HEK293 (cell line): ENCODE results near the gene RECK.
A peak's percentile ranks its signal among the peaks of the same experiment; 100 is the strongest.

Experiments
- OSR2 ChIP-seq: fragments of 450-650 bp; formaldehyde crosslinking; IDR thresholded peaks from 2 replicates; pipeline ENCODE4 v1.5.1; 2016; ENCODE audit warnings: missing biosample characterization, missing genetic modification characterization
- SP2 ChIP-seq: fragments of 450-650 bp; formaldehyde crosslinking; IDR thresholded peaks from 2 replicates; pipeline ENCODE4 v1.5.1; 2016; ENCODE audit warnings: missing biosample characterization, missing genetic modification characterization
- WT1 ChIP-seq: fragments of 450-650 bp; formaldehyde crosslinking; IDR thresholded peaks from 2 replicates; pipeline ENCODE4 v1.5.1; 2016; ENCODE audit warnings: missing biosample characterization, missing genetic modification characterization
- ZBTB20 ChIP-seq: fragments of 450-650 bp; formaldehyde crosslinking; IDR thresholded peaks from 2 replicates; pipeline ENCODE4 v1.5.1; 2016; ENCODE audit warnings: missing biosample characterization, missing genetic modification characterization
- ZBTB21 ChIP-seq: fragments of 450-650 bp; formaldehyde crosslinking; IDR thresholded peaks from 2 replicates; pipeline ENCODE4 v1.5.1; 2017; ENCODE audit warnings: missing biosample characterization, missing genetic modification characterization
- ZBTB8A ChIP-seq: fragments of 450-650 bp; formaldehyde crosslinking; IDR thresholded peaks from 2 replicates; pipeline ENCODE4 v1.5.1; 2016; ENCODE audit warnings: missing biosample characterization, missing genetic modification characterization
- ZFP3 ChIP-seq: fragments of 450-650 bp; formaldehyde crosslinking; IDR thresholded peaks from 2 replicates; pipeline ENCODE4 v1.5.1; 2016; ENCODE audit warnings: low read depth, missing biosample characterization, missing genetic modification characterization
- ZNF112 ChIP-seq: fragments of 450-650 bp; formaldehyde crosslinking; IDR thresholded peaks from 2 replicates; pipeline ENCODE4 v1.5.0; 2017; ENCODE audit warnings: missing biosample characterization, missing genetic modification characterization
- ZNF184 ChIP-seq: fragments of 450-650 bp; IDR thresholded peaks from 2 replicates; pipeline ENCODE4 v1.5.1; 2018; ENCODE audit warnings: missing biosample characterization, mild to moderate bottlenecking, missing genetic modification characterization
- ZNF266 ChIP-seq: fragments of 450-650 bp; formaldehyde crosslinking; IDR thresholded peaks from 2 replicates; pipeline ENCODE4 v1.5.1; 2016; ENCODE audit warnings: missing biosample characterization, missing genetic modification characterization, low read depth
- ZNF280C ChIP-seq: fragments of 450-650 bp; formaldehyde crosslinking; IDR thresholded peaks from 2 replicates; pipeline ENCODE4 v1.5.1; 2016; ENCODE audit warnings: missing biosample characterization, missing genetic modification characterization
- ZNF324 ChIP-seq: fragments of 450-650 bp; formaldehyde crosslinking; IDR thresholded peaks from 2 replicates; pipeline ENCODE4 v1.5.1; 2016; ENCODE audit warnings: missing biosample characterization, missing genetic modification characterization
- ZNF341 ChIP-seq: fragments of 450-650 bp; formaldehyde crosslinking; IDR thresholded peaks from 2 replicates; pipeline ENCODE4; 2016; ENCODE audit warnings: low read depth, missing biosample characterization, missing genetic modification characterization
- ZNF362 ChIP-seq: fragments of 450-650 bp; formaldehyde crosslinking; IDR thresholded peaks from 2 replicates; pipeline ENCODE4 v1.5.1; 2016; ENCODE audit warnings: missing biosample characterization, missing genetic modification characterization
- ZNF473 ChIP-seq: fragments of 450-650 bp; formaldehyde crosslinking; IDR thresholded peaks from 2 replicates; pipeline ENCODE4 v1.5.1; 2017; ENCODE audit warnings: missing biosample characterization, missing genetic modification characterization
- ZNF518A ChIP-seq: fragments of 450-650 bp; formaldehyde crosslinking; conservative IDR thresholded peaks from 2 replicates; pipeline ENCODE4 v1.5.1; 2016; ENCODE audit warnings: low read depth, missing biosample characterization, missing genetic modification characterization
- ZNF529 ChIP-seq: fragments of 450-650 bp; formaldehyde crosslinking; IDR thresholded peaks from 2 replicates; pipeline ENCODE4 v1.5.1; 2017; ENCODE audit warnings: missing genetic modification characterization, missing biosample characterization; ENCODE audit not compliant: insufficient replicate concordance
- ZNF549 ChIP-seq: fragments of 450-650 bp; IDR thresholded peaks from 2 replicates; pipeline ENCODE4 v1.5.1; 2018; ENCODE audit warnings: missing biosample characterization, missing genetic modification characterization, mild to moderate bottlenecking, inconsistent platforms, moderate library complexity
- ZNF585B ChIP-seq: fragments of 450-650 bp; formaldehyde crosslinking; IDR thresholded peaks from 2 replicates; pipeline ENCODE4 v1.5.1; 2016; ENCODE audit warnings: missing biosample characterization, missing genetic modification characterization
- ZNF660 ChIP-seq: fragments of 450-650 bp; IDR thresholded peaks from 2 replicates; pipeline ENCODE4 v1.5.1; 2018; ENCODE audit warnings: missing biosample characterization, mild to moderate bottlenecking, missing genetic modification characterization
- ZNF76 ChIP-seq: fragments of 450-650 bp; formaldehyde crosslinking; IDR thresholded peaks from 2 replicates; pipeline ENCODE4; 2016; ENCODE audit warnings: low read depth, missing biosample characterization, missing genetic modification characterization, borderline replicate concordance
- ZNF843 ChIP-seq: fragments of 450-650 bp; formaldehyde crosslinking; IDR thresholded peaks from 2 replicates; pipeline ENCODE4 v1.5.1; 2016; ENCODE audit warnings: missing biosample characterization, missing genetic modification characterization
- ZSCAN18 ChIP-seq: fragments of 450-650 bp; formaldehyde crosslinking; IDR thresholded peaks from 2 replicates; pipeline ENCODE4 v1.5.1; 2016; ENCODE audit warnings: missing biosample characterization, missing genetic modification characterization
- TF ChIP-seq, protein P1 (sequence below): fragments of 450-650 bp; formaldehyde crosslinking; IDR thresholded peaks from 2 replicates; pipeline ENCODE4 v1.5.1; 2016; ENCODE audit warnings: missing biosample characterization, missing genetic modification characterization
- TF ChIP-seq, protein P2 (sequence below): fragments of 450-650 bp; formaldehyde crosslinking; IDR thresholded peaks from 2 replicates; pipeline ENCODE4 v1.5.1; 2016; ENCODE audit warnings: missing biosample characterization, missing genetic modification characterization

RECK gene

DNA sequence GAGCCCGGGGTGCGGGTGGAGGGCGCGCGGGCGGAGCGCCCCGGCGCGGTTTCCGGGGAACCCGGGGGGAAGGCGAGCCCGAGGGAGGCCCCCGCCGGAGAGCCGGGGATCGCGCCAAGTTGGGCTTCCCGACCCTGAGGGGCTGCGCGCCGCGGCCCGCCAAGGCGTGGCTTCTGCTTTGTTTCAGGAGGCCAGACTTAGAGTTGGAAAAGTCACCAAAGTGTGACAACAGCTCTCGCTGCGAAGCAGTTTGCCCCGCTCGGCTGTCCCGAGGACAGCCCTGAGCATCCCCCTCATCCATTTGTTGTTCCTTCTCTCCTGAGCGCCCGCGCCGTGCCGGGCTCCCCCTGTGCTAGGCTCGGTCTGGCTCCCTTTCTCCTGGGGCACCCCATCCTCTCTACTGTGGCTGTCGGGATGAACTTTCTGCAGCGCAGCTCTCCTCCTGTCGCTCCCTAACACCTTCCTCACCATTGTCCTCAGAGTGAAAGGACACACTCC, 100.2 kb downstream of the RECK start (continued):
- TF ChIP-seq, protein P1, sequence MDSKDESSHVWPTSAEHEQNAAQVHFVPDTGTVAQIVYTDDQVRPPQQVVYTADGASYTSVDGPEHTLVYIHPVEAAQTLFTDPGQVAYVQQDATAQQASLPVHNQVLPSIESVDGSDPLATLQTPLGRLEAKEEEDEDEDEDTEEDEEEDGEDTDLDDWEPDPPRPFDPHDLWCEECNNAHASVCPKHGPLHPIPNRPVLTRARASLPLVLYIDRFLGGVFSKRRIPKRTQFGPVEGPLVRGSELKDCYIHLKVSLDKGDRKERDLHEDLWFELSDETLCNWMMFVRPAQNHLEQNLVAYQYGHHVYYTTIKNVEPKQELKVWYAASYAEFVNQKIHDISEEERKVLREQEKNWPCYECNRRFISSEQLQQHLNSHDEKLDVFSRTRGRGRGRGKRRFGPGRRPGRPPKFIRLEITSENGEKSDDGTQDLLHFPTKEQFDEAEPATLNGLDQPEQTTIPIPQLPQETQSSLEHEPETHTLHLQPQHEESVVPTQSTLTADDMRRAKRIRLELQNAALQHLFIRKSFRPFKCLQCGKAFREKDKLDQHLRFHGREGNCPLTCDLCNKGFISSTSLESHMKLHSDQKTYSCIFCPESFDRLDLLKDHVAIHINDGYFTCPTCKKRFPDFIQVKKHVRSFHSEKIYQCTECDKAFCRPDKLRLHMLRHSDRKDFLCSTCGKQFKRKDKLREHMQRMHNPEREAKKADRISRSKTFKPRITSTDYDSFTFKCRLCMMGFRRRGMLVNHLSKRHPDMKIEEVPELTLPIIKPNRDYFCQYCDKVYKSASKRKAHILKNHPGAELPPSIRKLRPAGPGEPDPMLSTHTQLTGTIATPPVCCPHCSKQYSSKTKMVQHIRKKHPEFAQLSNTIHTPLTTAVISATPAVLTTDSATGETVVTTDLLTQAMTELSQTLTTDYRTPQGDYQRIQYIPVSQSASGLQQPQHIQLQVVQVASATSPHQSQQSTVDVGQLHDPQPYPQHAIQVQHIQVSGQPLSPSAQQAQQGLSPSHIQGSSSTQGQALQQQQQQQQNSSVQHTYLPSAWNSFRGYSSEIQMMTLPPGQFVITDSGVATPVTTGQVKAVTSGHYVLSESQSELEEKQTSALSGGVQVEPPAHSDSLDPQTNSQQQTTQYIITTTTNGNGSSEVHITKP (tag by site-specific recombination), result peak; percentile 7; the same call in 1 of the 2 replicates
- TF ChIP-seq ZNF341 (tag by site-specific recombination), result peak; percentile 57
- no peak for TF ChIP-seq ZNF549 (tag by site-specific recombination)
- no peak for TF ChIP-seq OSR2 (tag by site-specific recombination)
- TF ChIP-seq ZNF843, result no peak
- TF ChIP-seq, protein P2, sequence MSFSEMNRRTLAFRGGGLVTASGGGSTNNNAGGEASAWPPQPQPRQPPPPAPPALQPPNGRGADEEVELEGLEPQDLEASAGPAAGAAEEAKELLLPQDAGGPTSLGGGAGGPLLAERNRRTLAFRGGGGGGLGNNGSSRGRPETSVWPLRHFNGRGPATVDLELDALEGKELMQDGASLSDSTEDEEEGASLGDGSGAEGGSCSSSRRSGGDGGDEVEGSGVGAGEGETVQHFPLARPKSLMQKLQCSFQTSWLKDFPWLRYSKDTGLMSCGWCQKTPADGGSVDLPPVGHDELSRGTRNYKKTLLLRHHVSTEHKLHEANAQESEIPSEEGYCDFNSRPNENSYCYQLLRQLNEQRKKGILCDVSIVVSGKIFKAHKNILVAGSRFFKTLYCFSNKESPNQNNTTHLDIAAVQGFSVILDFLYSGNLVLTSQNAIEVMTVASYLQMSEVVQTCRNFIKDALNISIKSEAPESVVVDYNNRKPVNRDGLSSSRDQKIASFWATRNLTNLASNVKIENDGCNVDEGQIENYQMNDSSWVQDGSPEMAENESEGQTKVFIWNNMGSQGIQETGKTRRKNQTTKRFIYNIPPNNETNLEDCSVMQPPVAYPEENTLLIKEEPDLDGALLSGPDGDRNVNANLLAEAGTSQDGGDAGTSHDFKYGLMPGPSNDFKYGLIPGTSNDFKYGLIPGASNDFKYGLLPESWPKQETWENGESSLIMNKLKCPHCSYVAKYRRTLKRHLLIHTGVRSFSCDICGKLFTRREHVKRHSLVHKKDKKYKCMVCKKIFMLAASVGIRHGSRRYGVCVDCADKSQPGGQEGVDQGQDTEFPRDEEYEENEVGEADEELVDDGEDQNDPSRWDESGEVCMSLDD (tag by site-specific recombination), result no peak
- no peak; the same call in 1 of the 2 replicates for TF ChIP-seq ZBTB8A (tag by site-specific recombination)
- TF ChIP-seq ZNF76 (tag by site-specific recombination), result no peak
- TF ChIP-seq ZNF280C (tag by site-specific recombination), result no peak
- TF ChIP-seq ZNF324, result no peak
- no peak for TF ChIP-seq ZNF518A
- TF ChIP-seq ZNF112 (tag by site-specific recombination), result no peak
- no peak for TF ChIP-seq ZNF473
- TF ChIP-seq ZNF660 (tag by site-specific recombination), result no peak
- no peak for TF ChIP-seq ZFP3 (tag by site-specific recombination)
- TF ChIP-seq ZBTB20 (tag by site-specific recombination), result no peak
- TF ChIP-seq ZSCAN18 (tag by site-specific recombination), result no peak
- no peak for TF ChIP-seq ZNF266
- TF ChIP-seq ZNF184 (tag by site-specific recombination), result no peak
- no peak for TF ChIP-seq SP2 (tag by site-specific recombination)
- no peak for TF ChIP-seq WT1 (tag by site-specific recombination)
- TF ChIP-seq ZBTB21, result no peak
- no peak for TF ChIP-seq ZNF585B (tag by site-specific recombination)
- no peak for TF ChIP-seq ZNF529 (tag by site-specific recombination)
- TF ChIP-seq ZNF362 (tag by site-specific recombination), result no peak
